Endothelial cell of umbilical vein (primary cell): ENCODE measurements around the gene HIGD1C. TPM values are rescaled to one million over a fixed set of nuclear protein-coding genes. Genes with fewer than 3 reads are reported as not detected.

ENCODE experiments used
- BruUV-seq: library from RNA; stranded (reverse); fragments of 400-500 nt; replicated peaks from 2 replicates; lab custom pipeline; 2021; lab: Mats Ljungman, UMichigan
- CTCF ChIA-PET: fragments of 300-600, 350-600 bp; sonication (Branson Sonifier 250); formaldehyde crosslinking; loops from one replicate; lab custom pipeline; 2021; ENCODE audit warnings: antibody characterized with exemption, inconsistent platforms; lab: Charles Lee
- POLR2A ChIA-PET: fragments of 300-600, 350-600 bp; sonication (Branson Sonifier 250); formaldehyde crosslinking; loops from one replicate; lab custom pipeline; 2021; ENCODE audit warnings: antibody characterized with exemption, inconsistent platforms; lab: Charles Lee
- DNase-seq: peaks from one replicate; pipeline ENCODE4 v3.0.0-alpha.2; 2011; ENCODE audit warnings: low read depth, low spot score
- FAIRE-seq: peaks from 2 replicates; lab custom pipeline; 2011; peaks lifted over from hg19 to GRCh38; lab: Jason Lieb, UNC
- H2AFZ ChIP-seq: 2 replicates; pipeline ENCODE4 v1.6.0; 2012; ENCODE audit warnings: low read depth, low read length, control low read depth, inconsistent platforms
- H3K27ac ChIP-seq: 2 replicates; pipeline ENCODE4 v1.5.1; 2011; ENCODE audit warnings: low read depth, mild to moderate bottlenecking, control low read depth, low read length, moderate library complexity; ENCODE audit not compliant: insufficient read depth
- H3K27me3 ChIP-seq, 2 experiments: 2 replicates each; pipeline versions ENCODE4 v1.6.0 to v1.6.1; 2011; ENCODE audit warnings: low read length in 2 of 2, mixed read lengths in 1 of 2; ENCODE audit not compliant: control insufficient read depth in 2 of 2, insufficient read depth in 2 of 2
- H3K36me3 ChIP-seq, 2 experiments: 2 replicates in 1 of 2; 3 replicates in 1 of 2; pipeline ENCODE4 v1.5.1; 2011; ENCODE audit warnings: low read length in 2 of 2, mild to moderate bottlenecking in 1 of 2, moderate library complexity in 1 of 2; ENCODE audit not compliant: control insufficient read depth in 2 of 2, insufficient read depth in 2 of 2; ENCODE audit errors: extremely low read depth in 1 of 2
- H3K4me1 ChIP-seq: 3 replicates; pipeline ENCODE4 v1.5.1; 2011; ENCODE audit warnings: mild to moderate bottlenecking, low read length; ENCODE audit not compliant: control insufficient read depth, insufficient read depth; ENCODE audit errors: extremely low read depth
- H3K4me2 ChIP-seq: 2 replicates; pipeline ENCODE4 v1.6.1; 2011; ENCODE audit warnings: low read length, control low read depth, mixed read lengths; ENCODE audit not compliant: insufficient read depth
- H3K4me3 ChIP-seq, 3 experiments: fragments of 200-600 bp in 1 of 3; sonication (generic), shearing (Covaris generic) in 1 of 3; replicated peaks in 1 of 3; 2 replicates each; pipeline ENCODE4 v1.5.1; 2011 to 2016; ENCODE audit warnings: control low read depth in 3 of 3, low read length in 3 of 3, mild to moderate bottlenecking in 2 of 3, inconsistent platforms in 1 of 3, low read depth in 1 of 3, moderate library complexity in 1 of 3; ENCODE audit not compliant: insufficient read depth in 1 of 3
- H3K79me2 ChIP-seq: 2 replicates; pipeline ENCODE4 v1.6.0; 2012; ENCODE audit warnings: low read length, inconsistent platforms; ENCODE audit not compliant: control insufficient read depth, insufficient read depth
- H3K9ac ChIP-seq: replicated peaks from 2 replicates; pipeline ENCODE3; 2011; ENCODE audit warnings: low read length, control low read depth; ENCODE audit not compliant: insufficient read depth; ENCODE audit errors: extremely low read depth
- H3K9me1 ChIP-seq: replicated peaks from 3 replicates; pipeline ENCODE4 v1.6.0; 2011; ENCODE audit warnings: mild to moderate bottlenecking, low read length; ENCODE audit not compliant: control insufficient read depth, insufficient read depth; ENCODE audit errors: extremely low read depth
- H3K9me3 ChIP-seq: replicated peaks from 2 replicates; pipeline ENCODE4 v1.5.1; 2012; ENCODE audit warnings: low read length, inconsistent platforms; ENCODE audit not compliant: control insufficient read depth, insufficient read depth
- H4K20me1 ChIP-seq: replicated peaks from 2 replicates; pipeline ENCODE3; 2011; ENCODE audit warnings: mild to moderate bottlenecking, low read length; ENCODE audit not compliant: control insufficient read depth, insufficient read depth; ENCODE audit errors: extremely low read depth
- CTCF ChIP-seq, 2 donors: IDR thresholded peaks; 1 replicate in 1 of 2; 2 replicates in 1 of 2; pipeline ENCODE4 v1.5.1; 2011; ENCODE audit warnings: low read length in 2 of 2, mild to moderate bottlenecking in 2 of 2, moderate library complexity in 2 of 2, control low read depth in 1 of 2, inconsistent platforms in 1 of 2, low read depth in 1 of 2; ENCODE audit not compliant: insufficient read depth in 1 of 2; ENCODE audit errors: extremely low read depth in 1 of 2
- EZH2 ChIP-seq: IDR thresholded peaks from 2 replicates; pipeline ENCODE4 v1.6.1; 2012; ENCODE audit warnings: borderline replicate concordance, low read depth, mild to moderate bottlenecking, moderate library complexity, low read length, inconsistent platforms; ENCODE audit not compliant: severe bottlenecking
- FOS ChIP-seq: IDR thresholded peaks from 2 replicates; pipeline ENCODE4 v1.6.1; 2011; ENCODE audit warnings: mild to moderate bottlenecking, low read length, moderate library complexity, borderline replicate concordance; ENCODE audit not compliant: insufficient read depth
- GATA2 ChIP-seq: IDR thresholded peaks from 2 replicates; pipeline ENCODE4 v1.7.0; 2011; ENCODE audit warnings: low read depth, mild to moderate bottlenecking, moderate library complexity, mixed read lengths, low read length; ENCODE audit not compliant: insufficient read length, insufficient read depth
- JUN ChIP-seq: IDR thresholded peaks from 2 replicates; pipeline ENCODE4 v1.6.1; 2011; ENCODE audit warnings: borderline replicate concordance, low read depth; ENCODE audit not compliant: insufficient read length, insufficient read depth
- MAX ChIP-seq: IDR thresholded peaks from 2 replicates; pipeline ENCODE4 v1.6.1; 2011; ENCODE audit not compliant: insufficient read depth, insufficient read length
- MYC ChIP-seq: IDR thresholded peaks from one replicate; pipeline ENCODE4 v1.6.1; 2011; ENCODE audit warnings: mild to moderate bottlenecking, low read depth, low read length
- POLR2A ChIP-seq: IDR thresholded peaks from 2 replicates; pipeline ENCODE4 v1.6.1; 2012; ENCODE audit warnings: low read depth, mild to moderate bottlenecking, control low read depth, low read length
- POLR2AphosphoS5 ChIP-seq: IDR thresholded peaks from 2 replicates; pipeline ENCODE4 v1.6.1; 2012; ENCODE audit warnings: low read depth, mild to moderate bottlenecking, control low read depth, low read length, moderate library complexity; ENCODE audit not compliant: insufficient read depth
- dilution Hi-C: fragments of 300-500 bp; cut with MboI; formaldehyde crosslinking; loops from one replicate; pipeline ENCODE4 v1.15.0; 2019; ENCODE audit warnings: low sequenced_read_pairs; ENCODE audit not compliant: extremely low pct_ligation_motif_present
- intact Hi-C: fragments of 100-400 bp; cut with micrococcal nuclease; formaldehyde crosslinking; loops from one replicate; pipeline ENCODE4 v1.10.0; 2022
- polyA plus RNA-seq, 4 experiments: library from polyadenylated mRNA; depleted of rRNA in 3 of 4; stranded (reverse) in 3 of 4; unstranded in 1 of 4; fragments of >200 nt; gene quantifications; 2 replicates each; pipeline versions ENCODE4 v1.2.1 to v1.2.3, GENCODE V29; 2011 to 2012; ENCODE audit warnings: missing spikeins in 1 of 4
- total RNA-seq: library from RNA; stranded (reverse); gene quantifications from 2 replicates; pipeline ENCODE4 v1.2.3, GENCODE V29; 2021

HIGD1C gene
- total and polyA plus RNA-seq, 2 donors (not counting 3 experiments of a cell fraction or from before 2014, with no cell fraction given), result not detected

GRCh38 chr12:50916292-50916691 is 36.1 kb upstream of the HIGD1C start:
- POLR2A ChIA-PET, result no interaction called here
- BruUV-seq, result no TSS peak
- Histone ChIP-seq H3K9me3 (no peaks in the 10 kb centered on the region), H3K9me1 (no peaks in the 10 kb centered on the region), H3K27ac (no peak overlapping the region), H3K79me2 (no peaks in the 10 kb centered on the region), H2AFZ (no peak overlapping the region), H3K27me3 (no peaks in the 10 kb centered on the region), H3K4me2 (no peak overlapping the region), H3K36me3 (no peaks in the 10 kb centered on the region), H3K9ac (no peak overlapping the region), H4K20me1 (no peaks in the 10 kb centered on the region), H3K4me3 (no peak overlapping the region), H3K4me1 (no peaks in the 10 kb centered on the region)
- no peak for TF ChIP-seq POLR2AphosphoS5
- TF ChIP-seq EZH2, result no peak
- TF ChIP-seq GATA2, result no peak
- TF ChIP-seq POLR2A, result no peak
- no peak for TF ChIP-seq FOS
- no peak for TF ChIP-seq MYC
- no peak for TF ChIP-seq MAX
- TF ChIP-seq JUN, result no peak
- no peak for TF ChIP-seq CTCF (IDR thresholded peaks at IDR 0.05; ENCODE audit: extremely low read depth in 1 of 2, insufficient read depth in 1 of 2, low read depth in 1 of 2, low read length in 2 of 2)
- DNase-seq (no peak), FAIRE-seq (no peak)
- CTCF ChIA-PET, result interaction anchor here (0.5 to 1.3 kb wide), 2 partner anchors 9 to 10 kb away, joined by 4 read pairs; a partner anchor contains a TSS
- intact Hi-C loops, result no loop called here
- dilution Hi-C loops, result no loop called here
